GM23338 (cell line): ENCODE measurements around the gene EFCAB8. TPM values are rescaled to one million over a fixed set of nuclear protein-coding genes. Genes with fewer than 3 reads are reported as not detected.

Source experiments
- ATAC-seq: fragments of 200-7000 bp; cut with Tn5 transposase; 3 replicates; pipeline ENCODE4 v1.9.1; 2020
- DNase-seq: peaks from one replicate; pipeline ENCODE4 v3.0.0-alpha.2; 2015; ENCODE audit warnings: low spot score
- H2AFZ ChIP-seq: fragments of 200-600 bp; sonication (generic); 2 replicates; pipeline ENCODE4 v1.8.0; 2016; ENCODE audit warnings: antibody characterized with exemption, mild to moderate bottlenecking, moderate library complexity
- H3F3A ChIP-seq: fragments of 200-600 bp; sonication (generic); replicated peaks from 2 replicates; pipeline ENCODE4 v1.8.0; 2017; ENCODE audit warnings: antibody characterized with exemption, mixed run types, low read depth
- H3K27ac ChIP-seq: fragments of 200-600 bp; sonication (generic); 2 replicates; pipeline ENCODE4 v1.6.1; 2016; ENCODE audit warnings: low read depth
- H3K27me3 ChIP-seq: fragments of 200-600 bp; sonication (generic); 2 replicates; pipeline ENCODE4 v1.8.0; 2016; ENCODE audit warnings: mild to moderate bottlenecking, mixed run types, moderate library complexity; ENCODE audit not compliant: insufficient read depth
- H3K36me3 ChIP-seq: fragments of 200-600 bp; sonication (generic); 2 replicates; pipeline ENCODE4 v1.8.0; 2016; ENCODE audit warnings: mild to moderate bottlenecking; ENCODE audit not compliant: insufficient read depth
- H3K4me1 ChIP-seq: fragments of 200-600 bp; sonication (generic); 2 replicates; pipeline ENCODE4 v1.8.0; 2016; ENCODE audit warnings: mild to moderate bottlenecking, moderate library complexity; ENCODE audit not compliant: insufficient read depth
- H3K4me2 ChIP-seq: fragments of 200-600 bp; sonication (generic); 2 replicates; pipeline ENCODE4 v1.7.1; 2017; ENCODE audit warnings: mixed run types
- H3K4me3 ChIP-seq: fragments of 200-600 bp; sonication (generic); 2 replicates; pipeline ENCODE4 v1.6.1; 2016; ENCODE audit warnings: mixed run types
- H3K79me2 ChIP-seq: fragments of 200-600 bp; sonication (generic); replicated peaks from 2 replicates; pipeline ENCODE4 v1.8.0; 2017; ENCODE audit warnings: mild to moderate bottlenecking; ENCODE audit not compliant: insufficient read depth
- H3K9me2 ChIP-seq: fragments of 200-600 bp; sonication (generic); 2 replicates; pipeline ENCODE4 v1.8.0; 2017; ENCODE audit not compliant: insufficient read depth
- H4K20me1 ChIP-seq: fragments of 200-600 bp; sonication (generic); replicated peaks from 2 replicates; pipeline ENCODE4 v1.8.0; 2017; ENCODE audit warnings: mild to moderate bottlenecking; ENCODE audit not compliant: insufficient read depth
- H3K27ac Mint-ChIP-seq: 2 replicates; pipeline ENCODE4 v1.8.0; 2020; ENCODE audit warnings: inconsistent platforms, mild to moderate bottlenecking, moderate library complexity, mixed read lengths
- H3K27me3 Mint-ChIP-seq: 3 replicates; pipeline ENCODE4 v1.8.0; 2022; ENCODE audit warnings: low read depth, mild to moderate bottlenecking, moderate library complexity, mixed read lengths, inconsistent platforms; ENCODE audit not compliant: insufficient read depth, poor library complexity
- H3K36me3 Mint-ChIP-seq: 3 replicates; pipeline ENCODE4 v1.8.0; 2021; ENCODE audit warnings: low read depth, mild to moderate bottlenecking, inconsistent platforms, moderate library complexity, mixed read lengths
- H3K4me1 Mint-ChIP-seq: 3 replicates; pipeline ENCODE4 v1.8.0; 2020; ENCODE audit warnings: mild to moderate bottlenecking, inconsistent platforms, mixed read lengths
- H3K4me3 Mint-ChIP-seq: 3 replicates; pipeline ENCODE4 v1.8.0; 2021; ENCODE audit warnings: moderate library complexity, mild to moderate bottlenecking, inconsistent platforms, mixed read lengths
- H3K9me3 Mint-ChIP-seq: 3 replicates; pipeline ENCODE4 v1.8.0; 2020; ENCODE audit warnings: moderate library complexity, mild to moderate bottlenecking, inconsistent platforms, mixed read lengths
- CTCF ChIP-seq, 2 experiments: fragments of 200-600 bp in 1 of 2; sonication (generic) in 1 of 2; conservative IDR thresholded peaks; 2 replicates each; pipeline versions ENCODE4 v1.5.1 to v1.6.1; 2016 to 2017; ENCODE audit warnings: antibody characterized with exemption in 2 of 2, low read depth in 2 of 2, mild to moderate bottlenecking in 2 of 2, moderate library complexity in 1 of 2
- EZH2phosphoT487 ChIP-seq: fragments of 200-600 bp; sonication (generic); IDR thresholded peaks from one replicate; pipeline ENCODE4 v1.8.1; 2018; ENCODE audit warnings: antibody characterized with exemption; ENCODE audit not compliant: unreplicated experiment
- JUNB ChIP-seq: IDR thresholded peaks from one replicate; pipeline ENCODE4 v1.6.1; 2016; ENCODE audit warnings: antibody characterized with exemption; ENCODE audit not compliant: unreplicated experiment
- POLR2AphosphoS5 ChIP-seq: IDR thresholded peaks from 2 replicates; pipeline ENCODE4 v1.6.1; 2016; ENCODE audit warnings: antibody characterized with exemption, low read depth
- REST ChIP-seq: IDR thresholded peaks from one replicate; pipeline ENCODE4 v1.6.1; 2018; ENCODE audit warnings: antibody characterized with exemption; ENCODE audit not compliant: unreplicated experiment
- STAT1 ChIP-seq: IDR thresholded peaks from one replicate; pipeline ENCODE4 v1.6.1; 2016; ENCODE audit warnings: antibody characterized with exemption; ENCODE audit not compliant: unreplicated experiment
- ZNF462 ChIP-seq: fragments of 250-450 bp; sonication (Bioruptor Pico); IDR thresholded peaks from 2 replicates; pipeline ENCODE4 v1.5.0; 2020; ENCODE audit warnings: mild to moderate bottlenecking, moderate library complexity
- polyA plus RNA-seq: library from polyadenylated mRNA; unstranded; fragments of >200 nt; fragmentation: Nextera tagmentation; extraction: Ambion mirVana; gene quantifications from 2 replicates; pipeline ENCODE4 v1.2.1, GENCODE V29; 2016
- total RNA-seq: library from RNA; depleted of rRNA; stranded (reverse); fragments of >200 nt; shearing (Covaris generic); gene quantifications from 2 replicates; pipeline ENCODE4 v1.2.3, GENCODE V29; 2014

EFCAB8 gene
- total and polyA plus RNA-seq, 2 experiments from 2014 or later: 0.35 TPM; not detected in 1

GRCh38 chr20:32839227-32839981, 19.3 kb upstream of the EFCAB8 start:
- H3K4me1 Mint-ChIP-seq: no peaks in the 10 kb centered on the region
- no peak overlapping the region for H3K4me2 ChIP-seq
- no peak overlapping the region for H2AFZ ChIP-seq
- H3K36me3 Mint-ChIP-seq: peaks cover 78% of the 10 kb centered on the region
- no peaks in the 10 kb centered on the region for H3K9me3 Mint-ChIP-seq
- DNase-seq: no peak
- H3K9me2 ChIP-seq: no peaks in the 10 kb centered on the region
- H3K4me3 Mint-ChIP-seq: no peak overlapping the region
- no peaks in the 10 kb centered on the region for H3K4me1 ChIP-seq
- ATAC-seq: no peak
- H3K27me3 ChIP-seq: no peaks in the 10 kb centered on the region
- TF ChIP-seq CTCF (conservative IDR thresholded peaks at IDR 0.05; ENCODE audit: low read depth in 2 of 2): no peak
- TF ChIP-seq EZH2phosphoT487: no peak
- no peak for TF ChIP-seq JUNB
- TF ChIP-seq STAT1: no peak
- H3K27ac Mint-ChIP-seq: no peak overlapping the region
- H3K36me3 ChIP-seq: peaks cover 53% of the 10 kb centered on the region
- H3K27ac ChIP-seq: no peak overlapping the region
- peaks cover 6% of the 10 kb centered on the region for H3K27me3 Mint-ChIP-seq
- H4K20me1 ChIP-seq: peaks cover 39% of the 10 kb centered on the region
- no peak overlapping the region for H3K4me3 ChIP-seq
- peaks cover 25% of the 10 kb centered on the region for H3F3A ChIP-seq
- peaks cover 89% of the 10 kb centered on the region for H3K79me2 ChIP-seq

GRCh38 chr20:32839982-32840285, 18.8 kb upstream of the EFCAB8 start:
- peaks cover 78% of the 10 kb centered on the region for H3K36me3 Mint-ChIP-seq
- Histone ChIP-seq H3K27ac (no peak overlapping the region), H3F3A (peaks cover 23% of the 10 kb centered on the region), H3K27me3 (no peaks in the 10 kb centered on the region), H3K4me1 (no peaks in the 10 kb centered on the region), H3K36me3 (peaks cover 48% of the 10 kb centered on the region), H3K4me3 (no peak overlapping the region), H3K9me2 (no peaks in the 10 kb centered on the region), H3K79me2 (peaks cover 89% of the 10 kb centered on the region), H2AFZ (no peak overlapping the region), H3K4me2 (no peak overlapping the region), H4K20me1 (peaks cover 36% of the 10 kb centered on the region)
- no peak for ATAC-seq
- H3K9me3 Mint-ChIP-seq: no peaks in the 10 kb centered on the region
- H3K4me1 Mint-ChIP-seq: peaks cover 3% of the 10 kb centered on the region; the same call in 2 of the 3 replicates
- H3K4me3 Mint-ChIP-seq: no peak overlapping the region
- peaks cover 6% of the 10 kb centered on the region for H3K27me3 Mint-ChIP-seq
- H3K27ac Mint-ChIP-seq: no peak overlapping the region
- DNase-seq: no peak
- no peak for TF ChIP-seq REST
- no peak for TF ChIP-seq JUNB
- no peak for TF ChIP-seq POLR2AphosphoS5
- no peak for TF ChIP-seq ZNF462 (CRISPR knock-in tag)
- TF ChIP-seq CTCF (conservative IDR thresholded peaks at IDR 0.05; ENCODE audit: low read depth in 2 of 2): no peak
